Breast epithelium (tissue), 3 donors: ENCODE measurements around the gene COA3.

Experiments
- CTCF ChIP-seq, 3 donors: fragments of 450-650 bp; IDR thresholded peaks; one replicate each; pipeline ENCODE4 v1.5.1; 2016 to 2017; ENCODE audit warnings: antibody characterized with exemption in 3 of 3, mild to moderate bottlenecking in 3 of 3, moderate library complexity in 3 of 3
- POLR2A ChIP-seq: fragments of 450-650 bp; IDR thresholded peaks from one replicate; pipeline ENCODE4 v1.6.1; 2016; ENCODE audit warnings: antibody characterized with exemption, mild to moderate bottlenecking, moderate library complexity

DNA sequence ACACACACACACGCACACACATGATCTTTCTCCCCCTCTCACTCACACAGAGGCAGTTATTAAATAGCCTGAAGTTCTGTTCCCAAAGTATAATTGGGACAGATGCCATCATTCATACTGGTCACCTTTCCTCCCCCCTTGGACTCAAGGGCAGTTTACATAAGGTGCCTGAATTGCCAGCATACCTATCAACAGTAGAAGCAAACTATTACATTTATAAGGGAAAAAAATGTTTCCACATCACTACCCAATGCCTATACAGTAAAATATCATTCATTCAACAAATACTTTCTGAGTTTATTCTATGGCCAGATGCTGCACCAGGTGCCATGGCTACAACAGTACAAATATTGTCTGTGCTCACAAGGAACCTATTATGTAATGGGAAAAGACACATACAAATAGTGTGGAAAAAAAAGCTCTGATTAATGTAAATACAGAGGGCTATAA lies 6.4 kb upstream of the COA3 start:
- TF ChIP-seq CTCF (IDR thresholded peaks at IDR 0.05) (no peak), POLR2A (no peak)
